Neural cell (in vitro differentiated cells): ENCODE measurements around the gene AMFR.

Source experiments
- EZH2 ChIP-seq: fragments of 200-600, 300-800 bp; shearing (Covaris generic), sonication (generic); IDR thresholded peaks from 2 replicates; pipeline ENCODE4 v1.6.1; 2014; ENCODE audit warnings: antibody characterized with exemption, low read length, borderline replicate concordance, mild to moderate bottlenecking; ENCODE audit not compliant: insufficient read depth, poor library complexity, severe bottlenecking
- POLR2AphosphoS5 ChIP-seq: IDR thresholded peaks from 2 replicates; pipeline ENCODE4 v1.6.1; 2012
- RAD21 ChIP-seq: fragments of 450-650 bp; conservative IDR thresholded peaks from 2 replicates; pipeline ENCODE4 v1.6.1; 2014; ENCODE audit warnings: antibody characterized with exemption, mild to moderate bottlenecking, moderate library complexity
- TAF1 ChIP-seq: IDR thresholded peaks from 2 replicates; pipeline ENCODE4 v1.6.1; 2012; ENCODE audit warnings: low read depth
- TF ChIP-seq, protein P1 (sequence below): fragments of 450-650 bp; IDR thresholded peaks from 2 replicates; pipeline ENCODE4 v1.5.1; 2014; ENCODE audit warnings: antibody characterized with exemption, mild to moderate bottlenecking, moderate library complexity; ENCODE audit not compliant: poor library complexity, severe bottlenecking
- TF ChIP-seq, protein P2 (sequence below): IDR thresholded peaks from 2 replicates; pipeline ENCODE4 v1.6.1; 2012; ENCODE audit warnings: borderline replicate concordance

DNA sequence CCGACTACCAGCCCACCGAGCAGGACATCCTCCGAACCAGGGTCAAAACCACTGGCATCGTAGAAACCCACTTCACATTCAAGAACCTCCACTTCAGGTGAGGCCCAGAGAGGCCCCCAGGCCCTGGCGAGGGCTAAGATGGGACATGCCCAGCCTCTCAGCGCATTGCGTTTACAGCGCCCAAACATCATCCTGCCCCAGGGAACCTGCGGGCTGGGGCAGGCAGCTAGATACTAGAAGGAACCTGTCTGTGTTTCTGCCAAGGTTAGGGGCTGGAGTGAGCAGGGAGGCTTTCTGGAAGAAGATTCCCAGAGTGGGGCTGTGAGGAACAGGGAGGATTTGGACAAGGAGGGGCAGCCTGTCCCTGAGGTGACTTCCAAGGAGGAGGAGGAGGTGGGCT lies 90.6 kb downstream of the AMFR start:
- TF ChIP-seq, protein P1, sequence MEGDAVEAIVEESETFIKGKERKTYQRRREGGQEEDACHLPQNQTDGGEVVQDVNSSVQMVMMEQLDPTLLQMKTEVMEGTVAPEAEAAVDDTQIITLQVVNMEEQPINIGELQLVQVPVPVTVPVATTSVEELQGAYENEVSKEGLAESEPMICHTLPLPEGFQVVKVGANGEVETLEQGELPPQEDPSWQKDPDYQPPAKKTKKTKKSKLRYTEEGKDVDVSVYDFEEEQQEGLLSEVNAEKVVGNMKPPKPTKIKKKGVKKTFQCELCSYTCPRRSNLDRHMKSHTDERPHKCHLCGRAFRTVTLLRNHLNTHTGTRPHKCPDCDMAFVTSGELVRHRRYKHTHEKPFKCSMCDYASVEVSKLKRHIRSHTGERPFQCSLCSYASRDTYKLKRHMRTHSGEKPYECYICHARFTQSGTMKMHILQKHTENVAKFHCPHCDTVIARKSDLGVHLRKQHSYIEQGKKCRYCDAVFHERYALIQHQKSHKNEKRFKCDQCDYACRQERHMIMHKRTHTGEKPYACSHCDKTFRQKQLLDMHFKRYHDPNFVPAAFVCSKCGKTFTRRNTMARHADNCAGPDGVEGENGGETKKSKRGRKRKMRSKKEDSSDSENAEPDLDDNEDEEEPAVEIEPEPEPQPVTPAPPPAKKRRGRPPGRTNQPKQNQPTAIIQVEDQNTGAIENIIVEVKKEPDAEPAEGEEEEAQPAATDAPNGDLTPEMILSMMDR = no peak
- TF ChIP-seq EZH2 = no peak
- TF ChIP-seq TAF1 = no peak
- no peak for TF ChIP-seq RAD21
- TF ChIP-seq, protein P2, sequence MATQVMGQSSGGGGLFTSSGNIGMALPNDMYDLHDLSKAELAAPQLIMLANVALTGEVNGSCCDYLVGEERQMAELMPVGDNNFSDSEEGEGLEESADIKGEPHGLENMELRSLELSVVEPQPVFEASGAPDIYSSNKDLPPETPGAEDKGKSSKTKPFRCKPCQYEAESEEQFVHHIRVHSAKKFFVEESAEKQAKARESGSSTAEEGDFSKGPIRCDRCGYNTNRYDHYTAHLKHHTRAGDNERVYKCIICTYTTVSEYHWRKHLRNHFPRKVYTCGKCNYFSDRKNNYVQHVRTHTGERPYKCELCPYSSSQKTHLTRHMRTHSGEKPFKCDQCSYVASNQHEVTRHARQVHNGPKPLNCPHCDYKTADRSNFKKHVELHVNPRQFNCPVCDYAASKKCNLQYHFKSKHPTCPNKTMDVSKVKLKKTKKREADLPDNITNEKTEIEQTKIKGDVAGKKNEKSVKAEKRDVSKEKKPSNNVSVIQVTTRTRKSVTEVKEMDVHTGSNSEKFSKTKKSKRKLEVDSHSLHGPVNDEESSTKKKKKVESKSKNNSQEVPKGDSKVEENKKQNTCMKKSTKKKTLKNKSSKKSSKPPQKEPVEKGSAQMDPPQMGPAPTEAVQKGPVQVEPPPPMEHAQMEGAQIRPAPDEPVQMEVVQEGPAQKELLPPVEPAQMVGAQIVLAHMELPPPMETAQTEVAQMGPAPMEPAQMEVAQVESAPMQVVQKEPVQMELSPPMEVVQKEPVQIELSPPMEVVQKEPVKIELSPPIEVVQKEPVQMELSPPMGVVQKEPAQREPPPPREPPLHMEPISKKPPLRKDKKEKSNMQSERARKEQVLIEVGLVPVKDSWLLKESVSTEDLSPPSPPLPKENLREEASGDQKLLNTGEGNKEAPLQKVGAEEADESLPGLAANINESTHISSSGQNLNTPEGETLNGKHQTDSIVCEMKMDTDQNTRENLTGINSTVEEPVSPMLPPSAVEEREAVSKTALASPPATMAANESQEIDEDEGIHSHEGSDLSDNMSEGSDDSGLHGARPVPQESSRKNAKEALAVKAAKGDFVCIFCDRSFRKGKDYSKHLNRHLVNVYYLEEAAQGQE = no peak
- TF ChIP-seq POLR2AphosphoS5 = no peak
